ENCODE results near the gene ALPP. TPM values are rescaled to one million over a fixed set of nuclear protein-coding genes. Genes with fewer than 3 reads are reported as not detected.
"Not testable (repeated sequence)": the region's sequence is repeated elsewhere in the genome, so short reads cannot be mapped to it uniquely, and the experiment has no call there.

Gene ALPP
- total RNA-seq, 3 donors from 2014 or later, result not detected

- ATAC-seq (no peak), DNase-seq (no peak)
- Mint-ChIP-seq H3K27me3 (ENCODE audit: low read depth) (no peaks in the 10 kb centered on the region), H3K36me3 (ENCODE audit: insufficient read depth) (no peaks in the 10 kb centered on the region), H3K4me1 (ENCODE audit: low read depth) (no peaks in the 10 kb centered on the region), H3K4me3 (no peak overlapping the region), H3K9me3 (no peaks in the 10 kb centered on the region)
Observed at GRCh38 chr2:232336981-232337720, 41.4 kb upstream of the ALPP start.

GRCh38 chr2:232338094-232338758 is 40.3 kb upstream of the ALPP start:
- DNase-seq, result peak; percentile 3

DNA sequence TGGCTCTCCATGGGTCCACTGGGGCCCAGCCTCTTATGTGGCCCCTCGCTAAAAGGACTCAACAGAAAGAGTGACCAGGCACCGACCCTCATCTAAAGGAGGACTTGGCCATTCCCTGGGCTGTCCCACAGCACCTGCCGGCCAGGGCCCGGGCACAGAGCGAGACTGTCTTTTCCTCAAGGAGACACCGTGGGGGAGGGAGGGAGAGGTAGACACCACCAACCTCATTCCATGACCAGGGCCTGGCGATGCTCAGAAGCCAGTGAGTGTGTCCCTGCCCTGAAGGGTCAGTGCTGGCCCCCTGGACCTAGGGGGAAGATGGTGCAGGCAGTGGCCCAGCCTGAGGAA is 39.8 kb upstream of the ALPP start:
- no peaks in the 10 kb centered on the region for H3K36me3 Mint-ChIP-seq (ENCODE audit: insufficient read depth)
- no peak overlapping the region for H3K4me3 Mint-ChIP-seq
- no peak for ATAC-seq
- DNase-seq, result no peak
- H3K9me3 Mint-ChIP-seq, result no peaks in the 10 kb centered on the region
- peaks cover 3% of the 10 kb centered on the region for H3K4me1 Mint-ChIP-seq (ENCODE audit: low read depth)
- H3K27me3 Mint-ChIP-seq (ENCODE audit: low read depth), result no peaks in the 10 kb centered on the region

More at GRCh38 chr2:232338094-232338758, 40.3 kb upstream of the ALPP start:
- H3K27me3 Mint-ChIP-seq (ENCODE audit: low read depth); H3K9me3 Mint-ChIP-seq; H3K4me1 Mint-ChIP-seq (ENCODE audit: low read depth); ATAC-seq; H3K4me3 Mint-ChIP-seq; H3K36me3 Mint-ChIP-seq (ENCODE audit: insufficient read depth): not testable (repeated sequence)

- Mint-ChIP-seq H3K27me3 (ENCODE audit: low read depth) (no peaks in the 10 kb centered on the region), H3K4me3 (no peak overlapping the region), H3K9me3 (no peaks in the 10 kb centered on the region), H3K36me3 (ENCODE audit: insufficient read depth) (no peaks in the 10 kb centered on the region), H3K4me1 (ENCODE audit: low read depth) (peaks cover 3% of the 10 kb centered on the region)
- no peak for ATAC-seq
- DNase-seq, result peak; percentile 3
Observed at GRCh38 chr2:232339121-232340081, 39.1 kb upstream of the ALPP start.

GRCh38 chr2:232340171-232340935 is 38.2 kb upstream of the ALPP start:
- ATAC-seq (no peak), DNase-seq (no peak)
- Mint-ChIP-seq H3K36me3 (ENCODE audit: insufficient read depth) (no peaks in the 10 kb centered on the region), H3K4me1 (ENCODE audit: low read depth) (peaks cover 3% of the 10 kb centered on the region), H3K27me3 (ENCODE audit: low read depth) (no peaks in the 10 kb centered on the region), H3K4me3 (no peak overlapping the region), H3K9me3 (no peaks in the 10 kb centered on the region)

GRCh38 chr2:232341061-232341738 is 37.4 kb upstream of the ALPP start:
- Mint-ChIP-seq H3K36me3 (ENCODE audit: insufficient read depth) (no peaks in the 10 kb centered on the region), H3K4me3 (no peak overlapping the region), H3K4me1 (ENCODE audit: low read depth) (peaks cover 3% of the 10 kb centered on the region), H3K9me3 (no peaks in the 10 kb centered on the region), H3K27me3 (ENCODE audit: low read depth) (no peaks in the 10 kb centered on the region)
- no peak for DNase-seq
- no peak for ATAC-seq

GRCh38 chr2:232341739-232342126 is 36.8 kb upstream of the ALPP start:
- ATAC-seq (no peak), DNase-seq (no peak)
- Mint-ChIP-seq H3K4me3 (no peak overlapping the region), H3K4me1 (ENCODE audit: low read depth) (peaks cover 3% of the 10 kb centered on the region), H3K27me3 (ENCODE audit: low read depth) (no peaks in the 10 kb centered on the region), H3K36me3 (ENCODE audit: insufficient read depth) (no peaks in the 10 kb centered on the region), H3K9me3 (no peaks in the 10 kb centered on the region)

DNA sequence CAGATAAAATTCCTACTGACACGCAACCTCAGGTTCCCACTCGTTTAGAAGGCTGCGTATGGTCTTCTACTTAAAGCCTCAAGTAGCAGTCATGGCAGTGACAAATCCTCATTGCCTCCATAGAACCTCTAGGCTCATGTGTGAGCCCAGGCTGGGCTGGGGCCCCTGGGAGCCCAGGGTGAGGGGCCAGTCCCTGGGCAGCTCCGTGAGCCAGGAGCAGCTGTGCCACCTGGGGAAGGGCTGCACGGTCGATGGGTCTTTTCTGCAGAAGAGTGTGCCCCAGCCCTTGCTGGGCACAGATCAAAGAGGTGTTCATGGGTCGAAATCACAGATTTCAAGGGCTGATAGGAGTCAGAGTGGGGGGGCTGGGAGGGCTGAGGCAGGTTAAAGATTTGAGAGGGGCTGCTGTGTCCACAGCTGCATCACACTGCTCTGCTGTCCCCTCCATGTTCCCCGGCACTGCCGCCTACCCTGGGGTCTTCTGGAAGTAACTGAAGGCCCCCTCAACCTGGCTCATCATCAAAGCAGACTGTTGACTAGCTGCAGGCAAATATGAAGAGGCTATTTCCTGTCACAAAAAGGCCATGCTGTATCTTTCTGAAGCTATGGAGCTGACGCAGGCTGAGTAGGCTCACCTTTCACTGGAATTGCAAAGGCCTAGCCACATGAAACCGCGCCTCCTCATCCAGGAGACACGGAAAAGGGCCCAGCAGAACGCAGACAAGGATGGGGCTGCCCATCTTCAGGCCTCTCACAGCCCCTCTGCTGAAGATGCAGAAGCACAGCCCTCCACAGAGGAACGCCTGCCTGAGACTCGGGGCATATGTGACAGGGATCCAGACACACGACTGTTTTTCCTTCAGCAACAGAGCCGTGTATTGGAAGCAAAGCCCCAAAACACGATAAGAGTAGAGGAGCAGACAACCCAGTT is 35.7 kb upstream of the ALPP start:
- H3K27me3 Mint-ChIP-seq (ENCODE audit: low read depth), result no peaks in the 10 kb centered on the region
- ATAC-seq (peak in 1 of 2 donors; percentile 36), DNase-seq (no peak)
- peaks cover 3% of the 10 kb centered on the region for H3K4me1 Mint-ChIP-seq (ENCODE audit: low read depth)
- H3K36me3 Mint-ChIP-seq (ENCODE audit: insufficient read depth), result no peaks in the 10 kb centered on the region
- no peak overlapping the region for H3K4me3 Mint-ChIP-seq
- H3K9me3 Mint-ChIP-seq, result no peaks in the 10 kb centered on the region

- H3K4me1 Mint-ChIP-seq (ENCODE audit: low read depth), result peaks cover 3% of the 10 kb centered on the region
- no peaks in the 10 kb centered on the region for H3K36me3 Mint-ChIP-seq (ENCODE audit: insufficient read depth)
- no peaks in the 10 kb centered on the region for H3K9me3 Mint-ChIP-seq
- DNase-seq (no peak), ATAC-seq (no peak)
- H3K27me3 Mint-ChIP-seq (ENCODE audit: low read depth), result no peaks in the 10 kb centered on the region
- no peak overlapping the region for H3K4me3 Mint-ChIP-seq
Observed at GRCh38 chr2:232343821-232344220, 34.7 kb upstream of the ALPP start.

DNA sequence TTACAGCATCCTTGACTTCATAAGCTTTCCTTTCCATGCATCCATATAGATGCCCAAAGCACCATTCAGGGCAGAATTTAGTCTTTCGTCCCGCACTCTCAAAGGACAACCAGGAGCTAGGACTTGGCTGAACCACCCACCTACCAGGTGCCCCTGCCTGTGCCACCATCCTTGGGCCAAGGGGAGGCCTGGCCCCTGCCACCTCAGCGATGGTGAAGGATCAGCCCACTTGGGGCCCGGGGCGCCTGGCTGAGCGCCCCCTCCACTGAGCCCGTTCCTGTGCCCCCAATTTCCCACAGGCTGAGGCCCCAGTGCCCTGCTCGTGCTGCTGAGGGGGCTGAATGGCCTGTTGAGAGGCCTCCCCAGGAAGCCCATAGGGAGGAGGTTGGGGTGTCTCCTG is 33.3 kb upstream of the ALPP start:
- H3K36me3 Mint-ChIP-seq (ENCODE audit: insufficient read depth), result no peaks in the 10 kb centered on the region
- peaks cover 8% of the 10 kb centered on the region for H3K27me3 Mint-ChIP-seq (ENCODE audit: low read depth)
- H3K4me1 Mint-ChIP-seq (ENCODE audit: low read depth), result peaks cover 7% of the 10 kb centered on the region
- H3K4me3 Mint-ChIP-seq, result no peak overlapping the region
- ATAC-seq (no peak), DNase-seq (no peak)
- no peaks in the 10 kb centered on the region for H3K9me3 Mint-ChIP-seq

- no peak for DNase-seq
- ATAC-seq, result no peak
- Mint-ChIP-seq H3K4me3 (no peak overlapping the region), H3K27me3 (ENCODE audit: low read depth) (peaks cover 14% of the 10 kb centered on the region), H3K4me1 (ENCODE audit: low read depth) (peaks cover 10% of the 10 kb centered on the region), H3K36me3 (ENCODE audit: insufficient read depth) (no peaks in the 10 kb centered on the region), H3K9me3 (no peaks in the 10 kb centered on the region)
Observed at GRCh38 chr2:232347369-232347768, 31.2 kb upstream of the ALPP start.

GRCh38 chr2:232348936-232349335 is 29.6 kb upstream of the ALPP start:
- Mint-ChIP-seq H3K36me3 (ENCODE audit: insufficient read depth) (no peaks in the 10 kb centered on the region), H3K27me3 (ENCODE audit: low read depth) (peaks cover 24% of the 10 kb centered on the region), H3K4me3 (no peak overlapping the region), H3K4me1 (ENCODE audit: low read depth) (peaks cover 8% of the 10 kb centered on the region), H3K9me3 (no peaks in the 10 kb centered on the region)
- ATAC-seq, result no peak
- DNase-seq, result no peak

- no peak for DNase-seq
- H3K36me3 Mint-ChIP-seq (ENCODE audit: insufficient read depth), result no peaks in the 10 kb centered on the region
- peaks cover 24% of the 10 kb centered on the region for H3K27me3 Mint-ChIP-seq (ENCODE audit: low read depth)
- H3K4me1 Mint-ChIP-seq (ENCODE audit: low read depth), result peaks cover 8% of the 10 kb centered on the region
- H3K4me3 Mint-ChIP-seq, result no peak overlapping the region
- no peaks in the 10 kb centered on the region for H3K9me3 Mint-ChIP-seq
- ATAC-seq, result no peak
Observed at GRCh38 chr2:232349546-232349945, 29.0 kb upstream of the ALPP start.
